ENCODE measurements around the gene TNRC6B. TPM values are rescaled to one million over a fixed set of nuclear protein-coding genes. Genes with fewer than 3 reads are reported as not detected.

TNRC6B gene
- total RNA-seq, 1 donor: 26.4 TPM

- Histone ChIP-seq H3K36me3 (ENCODE audit: insufficient read depth, low read length) (peaks cover 12% of the 10 kb centered on the region), H2AFZ (ENCODE audit: low read length) (no peak overlapping the region), H3K4me1 (ENCODE audit: insufficient read depth, low read length) (no peaks in the 10 kb centered on the region), H4K20me1 (ENCODE audit: insufficient read depth, low read length) (peaks cover 12% of the 10 kb centered on the region), H3K27ac (ENCODE audit: low read depth, low read length) (no peak overlapping the region), H3K79me2 (ENCODE audit: insufficient read depth, low read length) (peaks cover 29% of the 10 kb centered on the region), H3K4me2 (ENCODE audit: insufficient read depth, low read length) (no peak overlapping the region), H3K4me3 (ENCODE audit: insufficient read depth, low read length) (no peak overlapping the region), H3K27me3 (ENCODE audit: insufficient read depth, low read length) (no peaks in the 10 kb centered on the region), H3K9me3 (ENCODE audit: low read depth, low read length) (no peaks in the 10 kb centered on the region)
- TF ChIP-seq, protein P1, sequence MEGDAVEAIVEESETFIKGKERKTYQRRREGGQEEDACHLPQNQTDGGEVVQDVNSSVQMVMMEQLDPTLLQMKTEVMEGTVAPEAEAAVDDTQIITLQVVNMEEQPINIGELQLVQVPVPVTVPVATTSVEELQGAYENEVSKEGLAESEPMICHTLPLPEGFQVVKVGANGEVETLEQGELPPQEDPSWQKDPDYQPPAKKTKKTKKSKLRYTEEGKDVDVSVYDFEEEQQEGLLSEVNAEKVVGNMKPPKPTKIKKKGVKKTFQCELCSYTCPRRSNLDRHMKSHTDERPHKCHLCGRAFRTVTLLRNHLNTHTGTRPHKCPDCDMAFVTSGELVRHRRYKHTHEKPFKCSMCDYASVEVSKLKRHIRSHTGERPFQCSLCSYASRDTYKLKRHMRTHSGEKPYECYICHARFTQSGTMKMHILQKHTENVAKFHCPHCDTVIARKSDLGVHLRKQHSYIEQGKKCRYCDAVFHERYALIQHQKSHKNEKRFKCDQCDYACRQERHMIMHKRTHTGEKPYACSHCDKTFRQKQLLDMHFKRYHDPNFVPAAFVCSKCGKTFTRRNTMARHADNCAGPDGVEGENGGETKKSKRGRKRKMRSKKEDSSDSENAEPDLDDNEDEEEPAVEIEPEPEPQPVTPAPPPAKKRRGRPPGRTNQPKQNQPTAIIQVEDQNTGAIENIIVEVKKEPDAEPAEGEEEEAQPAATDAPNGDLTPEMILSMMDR (IDR thresholded peaks at IDR 0.05; ENCODE audit: extremely low read depth, low read depth, low read length): no peak
- no peak for DNase-seq (ENCODE audit: insufficient read length, low spot score, missing footprints)
Measured at GRCh38 chr22:40251106-40251505, 73.4 kb downstream of the TNRC6B start.

DNA sequence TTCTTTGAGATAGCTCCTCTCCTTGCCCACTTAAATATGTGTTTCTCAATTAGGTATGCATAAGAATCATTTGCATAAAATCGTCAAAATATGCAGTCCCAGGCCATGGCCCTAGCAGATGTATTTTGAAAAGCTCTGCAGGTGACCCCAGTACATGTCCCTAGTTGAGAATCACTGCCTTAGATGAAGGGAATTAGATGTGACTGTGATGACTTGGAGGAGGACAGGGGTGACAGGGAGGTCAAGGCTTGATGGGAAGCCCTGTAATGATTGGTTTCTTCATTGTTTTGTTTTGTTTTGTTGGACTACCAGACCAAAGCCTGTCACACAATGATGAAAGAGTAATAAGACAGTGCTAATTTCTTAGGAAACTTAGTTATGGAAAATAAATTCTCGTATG, 74.4 kb downstream of the TNRC6B start:
- Histone ChIP-seq H3K9me3 (ENCODE audit: low read depth, low read length) (no peaks in the 10 kb centered on the region), H3K79me2 (ENCODE audit: insufficient read depth, low read length) (peaks cover 26% of the 10 kb centered on the region), H3K4me2 (ENCODE audit: insufficient read depth, low read length) (no peak overlapping the region), H3K4me3 (ENCODE audit: insufficient read depth, low read length) (no peak overlapping the region), H3K4me1 (ENCODE audit: insufficient read depth, low read length) (no peaks in the 10 kb centered on the region), H4K20me1 (ENCODE audit: insufficient read depth, low read length) (peaks cover 12% of the 10 kb centered on the region), H3K27ac (ENCODE audit: low read depth, low read length) (no peak overlapping the region), H3K27me3 (ENCODE audit: insufficient read depth, low read length) (no peaks in the 10 kb centered on the region), H2AFZ (ENCODE audit: low read length) (no peak overlapping the region), H3K36me3 (ENCODE audit: insufficient read depth, low read length) (peaks cover 6% of the 10 kb centered on the region)
- TF ChIP-seq, protein P1 (IDR thresholded peaks at IDR 0.05; ENCODE audit: extremely low read depth, low read depth, low read length): no peak
- no peak for DNase-seq (ENCODE audit: insufficient read length, low spot score, missing footprints)

- Histone ChIP-seq H2AFZ (ENCODE audit: low read length) (no peak overlapping the region), H3K4me1 (ENCODE audit: insufficient read depth, low read length) (peaks cover 9% of the 10 kb centered on the region), H3K36me3 (ENCODE audit: insufficient read depth, low read length) (peaks cover 4% of the 10 kb centered on the region), H3K27ac (ENCODE audit: low read depth, low read length) (no peak overlapping the region), H3K4me2 (ENCODE audit: insufficient read depth, low read length) (no peak overlapping the region), H3K27me3 (ENCODE audit: insufficient read depth, low read length) (no peaks in the 10 kb centered on the region), H4K20me1 (ENCODE audit: insufficient read depth, low read length) (peaks cover 19% of the 10 kb centered on the region), H3K4me3 (ENCODE audit: insufficient read depth, low read length) (no peak overlapping the region), H3K79me2 (ENCODE audit: insufficient read depth, low read length) (peaks cover 20% of the 10 kb centered on the region), H3K9me3 (ENCODE audit: low read depth, low read length) (no peaks in the 10 kb centered on the region)
- TF ChIP-seq, protein P1 (IDR thresholded peaks at IDR 0.05; ENCODE audit: extremely low read depth, low read depth, low read length): no peak
- DNase-seq (ENCODE audit: insufficient read length, low spot score, missing footprints): no peak
Measured at GRCh38 chr22:40256516-40256915, 78.8 kb downstream of the TNRC6B start.

DNA sequence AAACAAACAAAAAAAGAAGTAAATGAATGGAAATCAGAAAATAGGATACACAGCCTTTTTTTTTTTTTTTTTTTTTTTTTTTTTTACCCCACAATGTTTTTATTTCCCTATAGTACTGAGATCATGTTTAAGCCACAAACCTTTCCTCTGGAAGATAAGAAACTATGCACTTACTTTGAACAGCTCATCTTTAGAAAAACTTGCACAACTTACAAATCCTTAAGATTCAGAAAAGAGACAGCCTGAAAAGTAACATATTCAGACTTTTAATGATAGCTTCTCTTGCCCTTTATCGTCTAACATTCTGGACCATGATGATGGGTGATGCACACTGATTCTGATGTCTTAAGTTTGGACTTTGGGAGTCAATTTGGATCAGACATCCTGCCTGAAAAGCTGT, 80.3 kb downstream of the TNRC6B start:
- no peaks in the 10 kb centered on the region for H3K9me3 ChIP-seq (ENCODE audit: low read depth, low read length)
- TF ChIP-seq, protein P1 (IDR thresholded peaks at IDR 0.05; ENCODE audit: extremely low read depth, low read depth, low read length): no peak
- peaks cover 9% of the 10 kb centered on the region for H3K4me1 ChIP-seq (ENCODE audit: insufficient read depth, low read length)
- peaks cover 14% of the 10 kb centered on the region for H4K20me1 ChIP-seq (ENCODE audit: insufficient read depth, low read length)
- DNase-seq (ENCODE audit: insufficient read length, low spot score, missing footprints): no peak
- H3K4me3 ChIP-seq (ENCODE audit: insufficient read depth, low read length): no peak overlapping the region
- H2AFZ ChIP-seq (ENCODE audit: low read length): no peak overlapping the region
- H3K79me2 ChIP-seq (ENCODE audit: insufficient read depth, low read length): peaks cover 20% of the 10 kb centered on the region
- no peak overlapping the region for H3K4me2 ChIP-seq (ENCODE audit: insufficient read depth, low read length)
- H3K27ac ChIP-seq (ENCODE audit: low read depth, low read length): no peak overlapping the region
- H3K27me3 ChIP-seq (ENCODE audit: insufficient read depth, low read length): no peaks in the 10 kb centered on the region
- H3K36me3 ChIP-seq (ENCODE audit: insufficient read depth, low read length): peaks cover 8% of the 10 kb centered on the region
